Stimulated activated CD4-positive, alpha-beta T cell treated with anti-CD3 and anti-CD28 coated beads, TNF-alpha, amount 100 ng/mL, for 48 hours (primary cell): ENCODE data around the gene SLC4A4.

ENCODE experiments used
- DNase-seq, 3 donors: peaks; one replicate each; pipeline ENCODE4 v3.0.0-alpha.2; 2020; ENCODE audit warnings: low read depth in 3 of 3

Gene SLC4A4

DNA sequence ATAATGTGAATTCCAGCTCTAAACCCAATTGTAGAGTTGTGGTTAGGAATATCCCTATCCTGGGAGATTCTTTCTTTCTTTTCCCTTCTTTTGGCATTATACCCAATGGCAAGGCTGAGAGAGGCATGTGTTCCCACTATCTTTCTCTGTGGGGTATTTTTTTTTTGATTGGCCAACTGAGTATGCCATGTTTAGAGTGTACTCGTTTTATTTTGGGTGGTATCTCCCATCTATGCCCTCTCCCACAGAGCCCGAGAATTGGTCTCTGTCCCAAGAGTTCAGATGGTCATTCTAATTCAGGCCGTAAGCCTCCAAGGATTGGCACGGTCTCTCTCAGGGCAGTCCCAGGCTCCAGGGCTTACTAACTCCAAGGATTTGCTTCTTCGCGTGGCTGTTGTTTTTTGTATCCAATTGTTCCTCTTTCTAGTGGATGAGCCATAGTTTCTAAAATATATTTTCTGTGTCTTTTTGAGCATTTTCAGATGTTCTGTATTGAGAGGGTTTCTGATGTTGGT lies 198.8 kb downstream of the SLC4A4 start:
- DNase-seq: no peak

DNA sequence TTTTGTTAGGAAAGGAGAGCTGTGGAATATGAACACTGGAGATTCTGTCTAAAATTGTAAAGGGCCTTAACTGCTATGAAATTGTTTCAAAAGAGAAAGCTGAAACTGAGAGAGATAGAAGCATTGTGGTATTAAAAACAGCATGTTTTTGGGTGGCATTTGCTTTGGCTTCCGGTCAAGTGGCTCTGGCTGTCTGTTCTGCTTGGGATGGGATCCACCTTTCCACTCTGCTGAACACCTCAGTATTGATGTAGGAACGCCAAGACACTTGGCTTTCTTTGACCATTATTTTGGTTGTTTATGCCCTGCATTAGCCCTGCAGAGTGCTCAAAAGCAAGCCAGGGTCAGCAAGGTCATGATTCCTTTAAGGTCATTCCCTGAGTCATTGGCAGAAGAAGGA lies 199.7 kb downstream of the SLC4A4 start:
- no peak for DNase-seq

DNA sequence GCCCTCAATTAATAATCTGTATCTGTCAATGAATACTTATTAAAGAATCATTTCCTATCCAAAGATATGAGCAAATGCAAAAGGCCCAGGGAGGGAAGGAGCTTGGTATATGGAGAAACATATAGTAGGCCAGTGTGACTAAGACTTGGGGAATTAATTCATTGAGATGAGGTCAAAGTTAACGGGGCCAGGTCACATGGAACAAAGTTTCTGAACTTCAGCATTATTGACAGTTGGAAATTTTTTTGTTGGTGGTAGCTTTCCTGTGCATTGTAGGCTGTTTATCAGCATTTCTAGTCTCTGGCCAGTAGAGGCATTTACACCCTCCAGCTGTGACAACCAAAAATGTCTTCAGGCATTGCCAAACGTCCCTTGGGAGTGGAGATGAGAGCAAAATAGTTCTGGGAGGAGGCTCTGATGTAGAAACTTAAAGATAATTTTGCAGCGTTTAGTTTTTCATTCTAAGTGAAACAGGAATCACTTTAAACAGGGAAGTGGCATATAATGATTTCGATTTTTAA lies 202.0 kb downstream of the SLC4A4 start:
- DNase-seq: no peak

DNA sequence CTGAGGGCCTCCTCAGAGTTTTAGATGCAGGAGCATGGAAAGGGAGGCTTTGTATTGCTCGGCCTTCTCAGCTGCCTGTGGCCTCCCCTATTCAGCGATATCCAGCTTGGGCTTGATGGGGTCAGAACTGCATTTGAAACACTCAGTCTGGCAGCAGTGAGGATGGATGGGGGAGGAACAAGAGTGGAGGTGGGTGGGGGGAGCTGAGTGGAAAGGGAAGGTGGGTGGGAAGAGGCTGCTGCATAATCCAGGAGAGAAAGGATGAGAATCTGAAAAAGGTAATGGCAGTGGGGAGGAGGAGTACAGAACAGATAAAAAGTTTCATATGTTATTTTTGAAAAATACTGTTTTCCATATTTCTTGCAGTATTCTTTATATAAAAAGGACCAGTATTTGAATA lies 202.7 kb downstream of the SLC4A4 start:
- no peak for DNase-seq

DNA sequence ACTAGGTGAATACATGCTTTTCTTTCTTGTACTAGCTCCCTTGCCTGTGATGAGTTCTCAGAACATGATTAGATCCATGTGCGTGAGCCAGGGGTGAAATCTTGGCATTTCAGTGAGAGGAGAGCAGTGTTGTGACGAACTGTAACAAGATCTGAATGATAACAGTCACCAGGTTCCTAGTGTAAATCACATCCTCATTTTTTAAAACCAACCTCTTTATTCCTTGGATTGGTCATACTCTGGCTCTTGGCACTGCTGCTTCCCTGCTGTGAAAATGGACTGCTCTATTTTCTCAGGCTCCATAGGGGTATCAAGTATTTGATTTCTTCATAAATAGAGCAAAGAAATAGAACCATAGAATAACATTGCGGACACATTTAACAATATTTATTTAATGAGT lies 206.3 kb downstream of the SLC4A4 start:
- no peak for DNase-seq

DNA sequence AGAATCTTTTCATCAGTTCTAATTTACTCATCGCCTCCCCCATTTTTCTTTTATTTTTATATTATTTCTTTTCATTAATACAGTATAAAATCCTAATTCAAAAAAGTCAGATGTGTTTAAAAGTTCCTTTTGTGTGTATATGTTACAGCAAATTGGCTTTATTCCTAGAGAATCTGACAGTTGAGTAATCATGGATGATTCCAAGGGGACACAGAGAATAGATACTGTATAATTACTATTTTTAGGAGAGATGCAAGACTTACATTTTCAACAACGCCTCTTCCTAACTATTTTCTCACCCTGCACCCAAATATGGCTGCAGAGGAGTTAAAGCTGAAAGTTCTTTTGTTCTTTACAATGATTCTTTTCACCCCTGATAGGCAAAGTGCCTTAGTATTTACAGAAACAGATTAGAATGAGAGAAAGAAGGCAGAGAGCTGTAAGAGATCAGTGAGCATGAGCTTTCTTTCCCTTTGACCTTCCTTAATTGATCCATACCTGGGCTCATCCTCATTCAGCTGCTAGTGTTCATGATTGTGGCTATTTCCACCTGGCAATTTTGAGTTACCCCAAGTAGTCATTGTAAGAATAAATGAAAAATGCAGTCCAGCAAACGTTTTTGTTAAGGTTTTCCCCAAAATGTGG lies 210.8 kb downstream of the SLC4A4 start:
- no peak for DNase-seq

DNA sequence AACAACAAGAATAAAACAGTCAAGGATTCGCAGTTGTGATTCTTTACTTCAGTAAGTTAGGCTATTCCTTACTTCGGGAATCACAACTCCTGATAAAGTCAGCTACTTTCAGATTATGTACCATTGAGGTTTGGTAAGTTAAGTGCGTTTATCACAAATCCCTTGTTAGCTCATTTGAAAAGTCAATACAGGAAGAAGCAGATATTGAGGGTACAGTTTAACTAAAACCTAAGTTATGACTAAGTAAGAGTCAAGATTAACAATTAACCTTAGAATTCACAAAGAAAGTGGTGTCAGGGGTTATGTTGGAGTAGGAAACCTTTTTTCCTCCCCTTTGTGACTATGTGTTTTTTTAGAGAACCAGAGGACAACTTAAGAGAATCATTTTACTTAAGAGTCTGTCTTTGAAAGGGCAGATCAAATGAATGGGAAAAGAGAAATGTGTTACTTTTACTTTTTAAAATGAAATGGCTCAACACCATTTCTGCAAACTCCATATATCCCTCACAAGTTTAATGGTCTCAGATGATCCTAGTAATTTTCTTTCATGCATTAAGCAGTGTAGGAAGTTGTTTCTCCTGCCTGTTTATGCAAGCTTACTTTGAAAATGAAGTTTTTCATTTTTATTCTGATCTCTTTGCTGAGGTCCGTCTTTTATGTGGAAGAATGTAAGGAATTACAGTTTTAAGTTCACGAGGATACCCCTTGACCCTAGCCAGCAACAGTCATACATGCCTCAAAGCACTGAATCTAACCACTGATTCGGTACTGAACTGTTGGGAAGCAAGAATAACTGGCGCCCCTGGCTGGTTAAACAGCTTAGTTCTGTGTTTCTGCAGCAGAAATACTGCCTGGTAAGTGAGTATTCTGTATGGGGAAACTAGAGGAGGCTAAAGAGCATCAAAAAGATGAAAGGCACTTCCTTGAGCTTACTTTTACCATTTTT lies 211.7 kb downstream of the SLC4A4 start:
- DNase-seq: no peak

DNA sequence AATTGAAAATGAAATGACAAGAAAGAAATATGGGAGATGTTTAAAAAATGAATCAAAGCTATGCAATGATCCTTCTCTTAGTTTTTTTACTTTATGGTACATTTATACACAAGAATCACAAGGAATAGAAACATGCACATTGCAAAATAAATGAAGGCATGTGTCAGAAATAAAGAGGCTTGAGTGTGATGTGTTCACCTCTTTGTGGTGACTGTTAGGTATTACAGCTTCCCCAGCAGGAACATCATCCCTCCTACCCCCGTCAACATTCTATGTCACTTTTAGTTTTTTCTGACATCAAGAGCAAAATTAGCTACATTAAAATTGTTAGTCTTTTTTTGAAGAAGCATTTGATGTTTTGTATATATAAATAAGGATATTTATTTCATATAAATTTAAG lies 214.8 kb downstream of the SLC4A4 start:
- DNase-seq: no peak

DNA sequence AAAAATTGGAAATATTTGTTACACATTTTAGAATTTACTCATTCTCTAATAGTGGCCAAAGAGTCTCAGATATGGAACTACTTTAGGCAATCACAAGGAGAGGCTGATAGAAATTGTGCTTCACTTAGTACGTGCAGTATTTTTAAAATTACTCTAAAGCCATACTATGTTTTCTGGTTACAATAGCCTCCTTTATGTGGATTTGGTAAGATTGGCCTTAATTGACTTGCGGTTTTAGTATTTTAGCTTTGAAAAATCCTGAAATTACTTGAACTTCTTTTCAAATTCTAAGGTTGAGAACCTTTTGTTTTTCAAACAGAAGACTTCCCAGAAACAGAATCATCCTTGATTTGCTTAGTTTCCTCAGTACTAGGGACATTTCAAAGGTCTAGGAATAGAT lies 215.2 kb downstream of the SLC4A4 start:
- no peak for DNase-seq

DNA sequence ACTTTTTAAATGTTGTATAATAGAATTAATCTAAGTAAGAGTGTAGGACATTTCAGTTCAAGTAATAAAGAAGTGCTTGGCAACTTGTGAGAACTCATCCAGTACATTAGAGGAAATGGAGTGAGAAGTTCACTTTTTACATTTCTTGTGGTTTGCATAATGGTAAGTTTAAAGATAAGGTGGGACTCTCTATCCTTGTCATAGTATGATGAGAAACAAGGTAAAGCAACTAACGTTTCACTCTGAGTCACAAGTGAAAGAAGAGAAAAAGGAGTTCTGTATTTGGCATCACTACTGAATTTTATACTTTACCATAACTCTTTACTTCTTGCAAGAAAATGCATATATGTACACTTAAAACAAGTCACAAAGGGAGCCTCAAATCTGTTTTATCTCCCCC lies 219.4 kb downstream of the SLC4A4 start:
- no peak for DNase-seq

DNA sequence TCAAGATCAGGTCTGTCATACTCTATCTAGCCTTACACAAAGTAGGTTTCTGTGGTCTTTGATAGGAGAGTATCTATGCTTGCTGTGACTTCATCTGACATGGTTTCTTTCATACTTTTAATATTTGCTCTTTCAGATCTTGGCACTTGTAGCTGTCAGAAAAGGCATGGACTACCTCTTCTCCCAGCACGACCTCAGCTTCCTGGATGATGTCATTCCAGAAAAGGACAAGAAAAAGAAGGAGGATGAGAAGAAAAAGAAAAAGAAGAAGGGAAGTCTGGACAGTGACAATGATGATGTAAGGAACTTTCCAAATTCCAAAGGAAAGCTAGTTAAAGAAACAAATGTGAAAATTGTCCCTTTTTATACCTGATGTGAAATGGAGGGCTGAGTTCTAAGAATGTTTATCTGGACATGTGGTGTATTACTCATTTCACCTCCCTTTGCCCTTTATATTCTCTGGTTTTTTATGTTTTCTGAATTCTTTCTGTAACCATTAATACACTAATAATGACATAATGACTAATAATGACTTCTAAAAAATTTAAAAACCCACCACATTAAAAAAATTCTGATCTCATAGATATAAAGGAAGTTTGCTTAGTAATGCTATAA lies 221.2 kb downstream of the SLC4A4 start:
- no peak for DNase-seq

DNA sequence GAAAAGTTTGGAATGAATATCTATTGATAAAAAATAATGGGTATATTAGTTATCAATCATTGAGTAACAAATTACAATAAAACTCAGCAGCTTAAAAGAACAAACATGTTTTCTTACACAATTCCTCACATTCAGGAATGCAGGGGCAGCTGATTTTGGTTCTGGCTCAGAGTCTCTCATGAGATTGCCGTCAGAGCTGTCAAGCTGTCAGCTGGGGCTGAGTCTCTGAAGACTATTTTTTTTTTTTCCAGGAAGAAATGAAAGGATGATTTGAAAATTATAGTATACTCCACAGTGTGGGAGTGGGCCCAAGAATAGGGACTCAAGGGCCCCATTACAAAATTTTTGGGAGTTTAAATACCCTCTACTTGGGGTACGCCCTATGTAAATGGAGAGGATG lies 226.0 kb downstream of the SLC4A4 start:
- no peak for DNase-seq

DNA sequence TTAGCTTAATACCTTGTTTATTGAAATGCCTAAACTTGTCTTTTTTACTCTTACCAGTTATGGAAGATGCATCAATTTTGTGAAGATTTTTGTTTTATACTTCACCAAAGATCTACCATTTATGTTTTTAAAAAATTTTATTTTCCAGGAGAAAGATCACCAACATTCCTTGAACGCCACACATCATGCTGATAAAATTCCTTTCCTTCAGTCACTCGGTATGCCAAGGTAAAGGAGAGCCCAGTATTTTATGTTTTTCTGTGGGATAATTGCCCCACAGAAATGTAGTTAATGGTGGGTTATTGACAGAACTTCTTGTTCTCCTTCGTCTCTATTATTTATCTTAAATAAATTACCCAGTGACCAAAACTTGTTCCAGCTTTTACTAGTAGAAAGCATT lies 228.0 kb downstream of the SLC4A4 start:
- DNase-seq: no peak

DNA sequence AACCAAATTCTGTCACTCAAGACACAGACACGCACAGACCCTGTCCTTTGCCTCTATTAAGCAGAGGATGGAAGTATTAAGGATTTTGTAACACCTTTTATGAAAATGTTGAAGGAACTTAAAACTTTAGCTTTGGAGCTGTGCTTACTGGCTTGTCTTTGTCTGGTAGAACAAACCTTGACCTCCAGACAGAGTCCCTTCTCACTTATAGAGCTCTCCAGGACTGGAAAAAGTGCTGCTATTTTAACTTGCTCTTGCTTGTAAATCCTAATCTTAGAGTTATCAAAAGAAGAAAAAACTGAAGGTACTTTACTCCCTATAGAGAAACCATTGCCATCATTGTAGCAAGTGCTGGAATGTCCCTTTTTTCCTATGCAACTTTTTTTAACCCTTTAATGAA lies 229.3 kb downstream of the SLC4A4 start:
- DNase-seq: no peak

DNA sequence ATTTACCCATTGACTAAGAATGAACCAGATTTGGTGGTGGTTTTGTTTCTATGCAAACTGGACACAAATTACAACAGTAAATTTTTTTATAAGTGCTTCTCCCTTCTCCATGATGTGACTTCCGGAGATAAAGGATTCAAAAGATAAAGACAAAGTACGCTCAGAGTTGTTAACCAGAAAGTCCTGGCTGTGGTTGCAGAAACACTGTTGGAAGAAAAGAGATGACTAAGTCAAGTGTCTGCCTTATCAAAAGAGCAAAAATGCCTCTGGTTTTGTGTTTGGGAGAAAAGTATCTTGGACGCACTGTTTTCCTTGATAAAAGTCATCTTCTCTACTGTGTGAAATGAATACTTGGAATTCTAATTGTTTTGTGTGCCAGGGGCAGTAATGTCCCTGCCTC lies 231.7 kb downstream of the SLC4A4 start:
- no peak for DNase-seq

DNA sequence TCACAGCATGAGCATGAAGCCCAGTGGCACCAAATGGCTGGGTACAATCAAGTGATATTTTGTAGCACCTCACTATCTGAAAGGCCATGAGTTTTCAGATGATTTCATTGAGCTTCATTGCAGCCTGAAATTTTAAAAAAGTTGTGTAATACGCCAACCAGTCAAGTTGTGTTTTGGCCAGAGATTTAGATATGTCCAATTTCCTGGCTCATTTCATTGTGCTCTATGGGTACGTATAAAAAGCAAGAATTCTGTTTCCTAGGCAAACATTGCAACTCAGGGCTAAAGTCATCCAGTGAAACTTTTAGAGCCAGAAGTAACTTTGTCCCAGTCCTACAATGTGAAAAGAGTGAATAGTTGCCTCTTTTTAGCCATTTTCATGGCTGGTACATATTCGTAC lies 232.5 kb downstream of the SLC4A4 start:
- no peak for DNase-seq

DNA sequence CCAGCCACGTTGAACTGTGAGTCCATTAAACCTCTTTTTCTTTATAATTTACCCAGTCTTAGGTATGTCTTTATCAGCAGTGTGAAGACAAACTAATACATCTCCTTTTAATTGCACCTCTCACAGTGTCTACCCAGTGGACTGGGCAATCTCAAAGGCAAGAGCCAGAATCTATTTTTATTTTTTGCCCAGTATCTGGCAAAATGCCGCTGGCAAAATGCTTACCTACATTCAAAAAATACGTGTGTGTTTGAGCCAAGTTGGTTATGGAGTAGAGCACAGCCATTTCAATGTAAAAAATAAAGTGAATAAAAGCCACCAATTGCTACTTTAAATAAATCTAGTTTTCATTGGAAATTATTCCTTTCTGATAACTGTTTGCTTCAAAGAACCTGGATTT lies 245.2 kb downstream of the SLC4A4 start:
- DNase-seq: no peak

DNA sequence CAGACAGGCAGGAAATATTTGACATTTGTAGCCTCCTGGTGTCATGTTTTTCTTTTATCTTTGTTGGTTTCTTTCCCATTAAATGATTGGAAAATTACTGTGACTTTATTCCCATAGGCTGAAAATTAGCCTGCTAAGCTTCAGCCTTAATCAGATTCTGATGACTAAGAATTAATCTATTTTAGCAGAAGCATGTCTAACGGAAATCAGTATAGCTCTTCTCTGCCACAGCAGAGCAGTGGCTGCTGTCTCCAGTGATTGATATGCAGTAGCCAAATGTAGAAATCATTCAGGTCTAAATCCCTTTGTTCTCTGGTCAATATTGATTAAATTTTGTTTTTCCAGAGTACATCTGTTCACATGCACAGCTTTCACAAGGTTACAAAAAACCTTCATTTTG lies 245.8 kb downstream of the SLC4A4 start:
- DNase-seq: no peak

DNA sequence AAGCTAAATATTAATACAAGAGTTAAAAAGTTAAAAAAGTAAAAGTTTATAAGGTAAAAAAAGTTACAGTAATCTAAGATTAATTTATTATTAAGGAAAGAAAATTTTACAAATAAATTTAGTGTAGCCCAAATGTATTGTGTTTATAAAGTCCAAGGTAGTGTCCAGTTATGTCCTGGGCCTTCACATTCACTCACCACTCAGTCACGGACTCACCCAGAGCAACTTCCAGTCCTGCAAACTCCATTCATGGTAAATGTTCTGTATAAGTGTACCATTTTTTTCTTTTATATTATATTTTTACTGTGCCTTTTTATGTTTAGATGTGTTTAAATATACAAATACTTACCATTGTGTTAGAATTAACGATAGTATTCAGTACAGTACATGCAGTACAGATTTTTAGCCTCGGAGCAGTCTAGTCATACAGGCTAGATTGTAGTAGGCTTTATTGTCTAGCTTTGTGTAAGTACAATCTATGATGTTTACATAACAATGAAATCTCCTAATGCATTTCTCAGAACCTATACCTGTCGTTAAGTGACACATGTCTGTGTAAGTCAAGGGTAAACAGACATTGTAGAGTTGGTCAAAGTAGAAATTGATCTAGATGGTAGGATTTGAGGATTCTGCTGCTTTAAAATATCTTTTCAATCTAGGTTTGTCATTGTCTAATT lies 247.4 kb downstream of the SLC4A4 start:
- no peak for DNase-seq

DNA sequence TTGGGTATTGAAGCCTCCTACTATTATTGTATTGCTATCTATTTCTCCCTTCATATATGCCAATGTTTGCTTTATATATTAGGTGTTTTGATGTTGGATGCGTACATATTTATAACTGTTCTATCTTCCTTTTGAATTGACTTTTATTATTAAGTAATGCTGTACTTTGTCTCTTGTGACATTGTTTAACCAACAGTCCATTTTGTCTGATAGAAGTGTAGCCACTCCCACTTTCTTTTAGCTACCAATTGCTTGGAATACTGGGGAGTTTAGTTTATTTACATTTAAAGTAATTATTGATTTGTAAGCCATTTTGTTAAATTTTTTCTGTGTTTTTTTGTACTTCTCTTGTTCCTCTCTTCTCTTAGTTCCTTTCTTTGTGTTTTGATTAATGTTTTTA lies 249.2 kb downstream of the SLC4A4 start:
- no peak for DNase-seq

DNA sequence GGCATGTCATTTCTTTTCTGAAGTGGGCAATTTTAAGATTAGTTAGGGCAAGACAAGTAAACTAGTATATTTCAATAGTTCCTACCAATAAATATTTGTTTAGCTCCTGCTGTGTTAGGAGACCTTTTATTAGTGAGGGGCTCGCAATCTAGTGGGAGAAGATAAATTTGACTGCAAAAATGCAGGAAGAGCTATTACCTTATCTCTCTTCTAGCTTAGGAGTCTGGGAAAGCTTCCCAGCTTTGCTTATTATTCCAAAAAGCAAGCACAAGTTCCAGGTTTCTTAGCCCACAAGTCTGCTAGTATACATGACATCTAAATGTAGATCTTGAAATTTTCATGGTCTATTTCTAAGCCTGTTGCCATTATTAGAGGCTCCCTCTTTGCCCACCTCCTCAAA lies 254.0 kb downstream of the SLC4A4 start:
- no peak for DNase-seq

DNA sequence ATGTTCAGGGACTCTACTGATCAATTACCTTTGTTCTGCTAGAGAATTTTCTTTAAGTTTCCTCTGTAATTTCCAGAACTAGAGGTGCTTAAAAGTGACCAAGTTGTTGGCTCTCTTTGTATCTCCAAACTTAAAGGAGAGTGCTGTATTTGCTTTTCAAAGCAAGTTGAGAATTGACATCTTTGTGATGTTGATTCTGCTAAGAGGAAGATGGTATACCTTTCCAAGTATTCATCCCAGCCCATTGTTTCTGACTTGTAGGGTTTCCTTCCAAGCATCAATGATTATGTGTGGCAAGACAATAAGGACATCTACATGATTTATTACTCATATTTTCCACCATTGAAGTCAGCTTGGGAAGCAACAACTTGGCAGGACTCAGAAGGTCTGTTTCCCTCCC lies 254.5 kb downstream of the SLC4A4 start:
- no peak for DNase-seq
